Left ventricle myocardium inferior (tissue), 1 donor: ENCODE data around the gene NCBP3. TPM values are rescaled to one million over a fixed set of nuclear protein-coding genes. Genes with fewer than 3 reads are reported as not detected.
A peak's percentile ranks its signal among the peaks of the same experiment; 100 is the strongest.

ENCODE experiments used
- DNase-seq: peaks from one replicate; pipeline ENCODE4 v3.0.0-alpha.2; 2020
- H3K27ac ChIP-seq: fragments of 200-600 bp; replicated peaks from 2 replicates; pipeline ENCODE4 v1.8.0; 2021
- H3K27me3 ChIP-seq: fragments of 200-600 bp; 2 replicates; pipeline ENCODE4 v1.8.0; 2021; ENCODE audit warnings: low read depth
- H3K36me3 ChIP-seq: fragments of 200-600 bp; 2 replicates; pipeline ENCODE4 v1.8.0; 2021
- H3K4me1 ChIP-seq: fragments of 200-600 bp; 2 replicates; pipeline ENCODE4 v1.8.0; 2021
- H3K4me3 ChIP-seq: fragments of 200-600 bp; 2 replicates; pipeline ENCODE4 v1.8.0; 2021; ENCODE audit warnings: mild to moderate bottlenecking, moderate library complexity
- H3K9me3 ChIP-seq: fragments of 200-600 bp; replicated peaks from 2 replicates; pipeline ENCODE4 v1.8.0; 2021
- intact Hi-C: fragments of 100-400 bp; cut with micrococcal nuclease; formaldehyde crosslinking; loops from one replicate; pipeline ENCODE4 v1.11.0; 2022
- total RNA-seq: library from RNA; stranded (reverse); fragmentation: NEBNext Ultra II Directional; extraction: Animal tissue kit (Norgen Biotek cat#: 25700); gene quantifications from one replicate; pipeline ENCODE4 v1.2.1, GENCODE V29; 2021
- TF ChIP-seq, protein P1 (sequence below): fragments of 200-600 bp; IDR thresholded peaks from 2 replicates; pipeline ENCODE4 v1.8.0; 2021; ENCODE audit warnings: antibody characterized with exemption, mild to moderate bottlenecking, borderline replicate concordance
- donor health status: DM: no; HTN: yes; CAD: no; lungs with severe emphysema.

NCBP3 gene
- total RNA-seq, 1 donor from 2014 or later: 18.2 TPM

DNA sequence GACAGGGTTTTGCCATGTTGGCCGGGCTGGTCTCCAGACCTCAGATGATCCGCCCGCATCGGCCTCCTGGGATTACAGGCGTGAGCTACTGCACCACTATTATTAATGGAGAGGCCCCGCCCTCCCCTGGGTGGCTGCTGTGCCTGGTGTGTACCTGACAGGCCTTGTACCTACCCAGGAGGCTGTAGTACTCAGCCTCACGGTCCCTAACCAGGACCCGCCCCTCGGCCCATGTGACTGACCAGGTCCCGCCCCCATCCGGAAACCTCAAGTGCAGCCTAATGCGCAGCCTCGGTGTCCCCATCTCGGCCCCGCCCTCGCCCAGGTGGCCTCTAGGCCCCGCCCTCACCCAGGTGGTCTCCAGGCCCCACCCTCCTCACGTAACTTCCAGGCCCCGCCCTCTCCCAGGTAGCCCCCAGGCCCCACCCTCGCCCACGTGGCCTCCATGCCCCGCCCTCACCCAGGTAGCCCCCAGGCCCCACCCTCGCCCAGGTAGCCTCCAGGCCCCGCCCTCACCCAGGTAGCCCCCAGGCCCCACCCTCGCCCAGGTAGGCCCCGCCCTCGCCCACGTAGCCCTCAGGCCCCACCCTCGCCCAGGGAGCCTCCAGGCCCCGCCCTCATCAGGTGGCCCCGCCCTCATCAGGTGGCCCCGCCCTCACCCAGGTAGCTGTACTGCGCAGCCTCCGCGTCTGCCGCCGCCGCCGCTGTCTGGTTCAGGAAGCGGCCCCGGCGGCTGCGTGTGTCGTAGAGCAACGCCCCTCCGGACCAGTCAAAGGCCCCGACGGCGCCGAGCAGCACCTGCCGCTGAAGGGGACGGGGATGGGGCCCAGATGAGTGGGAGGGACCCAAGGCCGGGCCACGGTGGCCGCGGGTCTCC, 91.3 kb downstream of the NCBP3 start:
- intact Hi-C loops: no loop called here
- peaks cover 7% of the 10 kb centered on the region for H3K9me3 ChIP-seq
- no peaks in the 10 kb centered on the region for H3K36me3 ChIP-seq
- DNase-seq: no peak
- H3K4me1 ChIP-seq: peaks cover 3% of the 10 kb centered on the region
- no peak overlapping the region for H3K27ac ChIP-seq
- peak overlapping the region; percentile 34 for H3K4me3 ChIP-seq
- TF ChIP-seq, protein P1, sequence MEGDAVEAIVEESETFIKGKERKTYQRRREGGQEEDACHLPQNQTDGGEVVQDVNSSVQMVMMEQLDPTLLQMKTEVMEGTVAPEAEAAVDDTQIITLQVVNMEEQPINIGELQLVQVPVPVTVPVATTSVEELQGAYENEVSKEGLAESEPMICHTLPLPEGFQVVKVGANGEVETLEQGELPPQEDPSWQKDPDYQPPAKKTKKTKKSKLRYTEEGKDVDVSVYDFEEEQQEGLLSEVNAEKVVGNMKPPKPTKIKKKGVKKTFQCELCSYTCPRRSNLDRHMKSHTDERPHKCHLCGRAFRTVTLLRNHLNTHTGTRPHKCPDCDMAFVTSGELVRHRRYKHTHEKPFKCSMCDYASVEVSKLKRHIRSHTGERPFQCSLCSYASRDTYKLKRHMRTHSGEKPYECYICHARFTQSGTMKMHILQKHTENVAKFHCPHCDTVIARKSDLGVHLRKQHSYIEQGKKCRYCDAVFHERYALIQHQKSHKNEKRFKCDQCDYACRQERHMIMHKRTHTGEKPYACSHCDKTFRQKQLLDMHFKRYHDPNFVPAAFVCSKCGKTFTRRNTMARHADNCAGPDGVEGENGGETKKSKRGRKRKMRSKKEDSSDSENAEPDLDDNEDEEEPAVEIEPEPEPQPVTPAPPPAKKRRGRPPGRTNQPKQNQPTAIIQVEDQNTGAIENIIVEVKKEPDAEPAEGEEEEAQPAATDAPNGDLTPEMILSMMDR: no peak
- peaks cover 77% of the 10 kb centered on the region for H3K27me3 ChIP-seq

DNA sequence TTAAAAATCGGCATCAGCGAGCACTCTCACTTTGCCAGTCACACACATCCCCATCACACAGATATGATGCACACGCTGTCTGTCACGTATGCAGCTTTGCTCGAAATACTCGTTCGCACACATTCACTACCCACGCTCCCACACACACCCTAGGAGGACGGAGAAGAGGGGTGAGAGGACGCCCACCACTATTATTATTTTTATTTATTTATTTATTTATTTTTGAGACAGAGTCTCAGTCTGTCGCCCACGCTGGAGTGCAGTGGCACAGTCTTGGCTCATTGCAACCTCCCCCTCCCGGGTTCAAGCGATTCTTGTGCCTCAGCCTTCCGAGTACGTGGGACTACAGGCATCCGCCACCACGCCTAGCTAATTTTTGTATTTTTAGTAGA, 92.0 kb downstream of the NCBP3 start:
- Histone ChIP-seq H3K27me3 (peaks cover 81% of the 10 kb centered on the region), H3K9me3 (peaks cover under 1% of the 10 kb centered on the region), H3K4me1 (peaks cover 3% of the 10 kb centered on the region), H3K27ac (no peak overlapping the region), H3K4me3 (no peak overlapping the region), H3K36me3 (no peaks in the 10 kb centered on the region)
- TF ChIP-seq, protein P1: no peak
- DNase-seq: no peak
- intact Hi-C loops: no loop called here

DNA sequence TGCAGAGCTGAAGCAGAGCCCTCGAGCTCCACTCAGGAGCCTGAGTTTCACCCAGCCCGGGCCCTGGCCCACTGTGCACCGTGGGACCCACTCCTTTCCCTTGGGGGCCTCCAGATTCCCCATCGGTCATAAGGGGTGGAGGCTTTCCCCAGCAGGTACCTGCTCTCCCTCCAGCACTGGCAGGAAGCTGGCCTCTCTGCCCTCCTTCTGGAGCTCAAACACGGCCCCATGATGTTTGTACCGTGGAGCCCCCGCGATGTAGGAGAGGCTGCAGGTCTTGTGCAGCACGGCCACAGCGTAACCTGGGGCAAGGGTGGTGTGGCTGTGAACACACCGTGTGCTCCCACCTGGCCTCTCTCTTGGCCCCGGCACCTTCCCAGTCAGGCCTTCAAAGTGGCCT, 92.4 kb downstream of the NCBP3 start:
- Histone ChIP-seq H3K4me1 (peaks cover 3% of the 10 kb centered on the region), H3K9me3 (no peaks in the 10 kb centered on the region), H3K36me3 (no peaks in the 10 kb centered on the region), H3K4me3 (no peak overlapping the region), H3K27ac (no peak overlapping the region), H3K27me3 (peaks cover 81% of the 10 kb centered on the region)
- intact Hi-C loops: no loop called here
- DNase-seq: no peak
- TF ChIP-seq, protein P1: no peak

Other genes with a start within 250 kb of the NCBP3 start
- 4.3 TPM for gene TRPV1, start 236.8 kb downstream of the NCBP3 start, total RNA-seq
- gene SHPK, start 210.0 kb downstream of the NCBP3 start, total RNA-seq: 4.0 TPM
- 6.2 TPM for gene CTNS, start 209.5 kb downstream of the NCBP3 start, total RNA-seq
- gene TAX1BP3, start 177.7 kb downstream of the NCBP3 start, total RNA-seq: 165 TPM
- 57.0 TPM for gene EMC6, start 177.4 kb downstream of the NCBP3 start, total RNA-seq
- 18.3 TPM for gene P2RX5, start 150.1 kb downstream of the NCBP3 start, total RNA-seq
- gene HASPIN, start 122.3 kb downstream of the NCBP3 start, total RNA-seq: 0.33 TPM
- 19.6 TPM for gene ITGAE, start 45.1 kb downstream of the NCBP3 start, total RNA-seq
- gene CAMKK1, start 46.8 kb upstream of the NCBP3 start, total RNA-seq: 5.5 TPM
- 0.55 TPM for gene P2RX1, start 70.2 kb upstream of the NCBP3 start, total RNA-seq
- gene ATP2A3, start 118.2 kb upstream of the NCBP3 start, total RNA-seq: 8.6 TPM